K562 (cell line): ENCODE data around the gene RELA. TPM values are rescaled to one million over a fixed set of nuclear protein-coding genes. Genes with fewer than 3 reads are reported as not detected.

Experiments
- ARID1B ChIP-seq: fragments of 450-650 bp; IDR thresholded peaks from 2 replicates; pipeline ENCODE4 v1.6.1; 2016; ENCODE audit warnings: antibody characterized with exemption, mild to moderate bottlenecking, inconsistent platforms
- CAMTA2 ChIP-seq: fragments of 250-450 bp; sonication (Bioruptor Pico); conservative IDR thresholded peaks from 2 replicates; pipeline ENCODE4 v1.5.1; 2022
- CREM ChIP-seq: IDR thresholded peaks from 2 replicates; pipeline ENCODE4 v1.6.1; 2014; ENCODE audit warnings: antibody characterized with exemption, low read depth
- DPF2 ChIP-seq: fragments of 450-650 bp; IDR thresholded peaks from 2 replicates; pipeline ENCODE4 v1.6.1; 2016
- EGR1 ChIP-seq: fragments of 450-650 bp; conservative IDR thresholded peaks from 2 replicates; pipeline ENCODE4 v1.6.1; 2017; ENCODE audit warnings: mild to moderate bottlenecking
- HLTF ChIP-seq: fragments of 450-650 bp; IDR thresholded peaks from 2 replicates; pipeline ENCODE4 v1.6.1; 2016
- L3MBTL2 ChIP-seq: fragments of 450-650 bp; IDR thresholded peaks from 2 replicates; pipeline ENCODE4 v1.6.1; 2016; ENCODE audit warnings: mild to moderate bottlenecking, moderate library complexity
- NBN ChIP-seq: fragments of 450-650 bp; IDR thresholded peaks from 2 replicates; pipeline ENCODE4 v1.6.1; 2016; ENCODE audit warnings: low read depth, mild to moderate bottlenecking
- PHF20 ChIP-seq: fragments of 450-650 bp; IDR thresholded peaks from 2 replicates; pipeline ENCODE4 v1.6.1; 2018; ENCODE audit not compliant: partially characterized antibody
- PML ChIP-seq: IDR thresholded peaks from 2 replicates; pipeline ENCODE4 v1.6.1; 2012; ENCODE audit warnings: low read length, inconsistent platforms
- POLR2A ChIP-seq: fragments of 450-650 bp; conservative IDR thresholded peaks from 2 replicates; pipeline ENCODE4 v1.6.1; 2016
- POLR2H ChIP-seq: IDR thresholded peaks from 2 replicates; pipeline ENCODE4 v1.6.1; 2016; ENCODE audit warnings: missing genetic modification characterization, low read depth, mild to moderate bottlenecking, control low read depth, missing compliant biosample characterization, moderate library complexity
- PRDM10 ChIP-seq: fragments of 450-650 bp; IDR thresholded peaks from 2 replicates; pipeline ENCODE4 v1.6.1; 2018; ENCODE audit not compliant: partially characterized antibody
- PYGO2 ChIP-seq: fragments of 450-650 bp; IDR thresholded peaks from 2 replicates; pipeline ENCODE4 v1.6.1; 2016; ENCODE audit warnings: mild to moderate bottlenecking, missing genetic modification characterization, moderate library complexity, missing compliant biosample characterization
- RBM22 ChIP-seq: fragments of 200-400 bp; formaldehyde crosslinking; IDR thresholded peaks from 2 replicates; pipeline ENCODE4 v1.6.1; 2018; ENCODE audit warnings: low read length, low read depth; ENCODE audit not compliant: poor library complexity, severe bottlenecking
- SAP30 ChIP-seq: fragments of 200-600 bp; sonication (generic); IDR thresholded peaks from 2 replicates; pipeline ENCODE4 v1.6.1; 2012; ENCODE audit warnings: borderline replicate concordance, low read depth, mild to moderate bottlenecking, moderate library complexity, low read length, control low read depth, inconsistent platforms; ENCODE audit not compliant: insufficient read depth, poor library complexity, severe bottlenecking
- SFPQ ChIP-seq: fragments of 200-400 bp; formaldehyde crosslinking; IDR thresholded peaks from 2 replicates; pipeline ENCODE4 v1.6.1; 2017; ENCODE audit warnings: mild to moderate bottlenecking, low read depth, low read length, moderate library complexity
- VEZF1 ChIP-seq: fragments of 200-800 bp; sonication (Bioruptor generic); IDR thresholded peaks from 2 replicates; pipeline ENCODE4 v1.6.1; 2017; ENCODE audit warnings: missing genetic modification characterization, missing compliant biosample characterization
- ZNF347 ChIP-seq: fragments of 450-650 bp; formaldehyde crosslinking; IDR thresholded peaks from 2 replicates; pipeline ENCODE4 v1.4.0; 2020; ENCODE audit warnings: low read depth, mild to moderate bottlenecking, moderate library complexity
- ZNF668 ChIP-seq: fragments of 250-450 bp; sonication (Bioruptor Pico); IDR thresholded peaks from 2 replicates; pipeline ENCODE4 v1.8.0; 2022; ENCODE audit warnings: mild to moderate bottlenecking, inconsistent platforms
- polyA plus RNA-seq, 8 experiments: library from polyadenylated mRNA; depleted of rRNA in 4 of 8; stranded (reverse) in 5 of 8; unstranded in 3 of 8; fragments of >200 nt; fragmentation: Nextera tagmentation in 2 of 8; fragmentation: Illumina TruSeq in 1 of 8; extraction: Ambion mirVana in 2 of 8; extraction: Trizol in 1 of 8; gene quantifications; 2 replicates each; pipeline versions ENCODE4 v1.2.1 to v1.2.3, GENCODE V29; 2011 to 2014; ENCODE audit warnings: inconsistent platforms in 1 of 8, missing spikeins in 1 of 8
- total RNA-seq, 7 experiments: library from RNA; depleted of rRNA in 6 of 7; stranded (reverse); fragments of >200 nt in 6 of 7; fragmentation: Illumina TruSeq in 2 of 7; extraction: Trizol in 2 of 7; gene quantifications; 2 replicates each; pipeline versions ENCODE4 v1.2.1 to v1.2.3, GENCODE V29; 2011 to 2021; ENCODE audit warnings: low replicate concordance in 1 of 7
- TF ChIP-seq, protein P1 (sequence below): sonication (generic); formaldehyde crosslinking; IDR thresholded peaks from 2 replicates; pipeline ENCODE4 v1.8.0; 2022; ENCODE audit warnings: missing genetic modification reagents, mild to moderate bottlenecking, moderate library complexity, borderline replicate concordance

Gene RELA
- total and polyA plus RNA-seq, 9 of the 15 experiments (the other 6 are each of a cell fraction or from before 2014, with no cell fraction given), result 6.0 to 67.4 (median 20.6) TPM

DNA sequence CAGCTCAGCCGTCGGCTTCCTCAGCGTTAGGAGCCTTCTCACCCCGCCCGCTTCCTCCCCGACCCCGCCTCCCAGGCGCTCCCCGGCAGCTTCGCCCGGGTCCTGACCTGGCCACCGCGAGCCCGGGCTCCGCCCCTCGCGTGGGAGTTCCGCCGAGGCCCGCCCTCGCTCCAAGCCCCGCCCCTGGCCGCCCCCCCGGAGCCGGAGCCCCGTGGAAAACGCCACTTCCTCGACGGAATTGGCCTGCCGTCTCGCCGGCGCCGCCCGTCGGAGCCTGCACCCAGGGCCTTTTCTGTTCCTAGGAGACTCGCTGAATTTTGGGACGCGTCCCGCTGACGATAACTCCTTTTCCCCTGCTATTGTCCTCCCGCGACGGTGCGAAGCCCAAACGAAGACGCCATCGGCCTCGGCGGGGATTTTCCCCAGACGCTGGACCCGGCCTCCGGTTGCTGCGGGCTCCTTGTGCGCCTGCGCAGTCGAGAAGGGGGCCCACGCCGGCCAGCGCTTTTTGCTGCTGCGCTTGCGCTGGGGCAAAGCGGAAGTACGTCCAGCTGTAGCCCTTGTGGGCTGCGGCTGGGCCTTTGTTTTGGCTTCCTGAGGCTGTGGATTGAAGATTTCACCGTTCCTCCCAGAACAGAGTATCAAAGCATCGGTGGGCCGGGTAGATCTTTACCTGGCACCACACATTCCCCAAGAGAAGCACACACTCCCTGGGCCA is 10.0 kb downstream of the RELA start (continued):
- TF ChIP-seq EGR1 (peak; percentile 91), ARID1B (peak; percentile 30; the same call in 1 of the 2 replicates), NBN (peak; percentile 51), PRDM10 (peak; percentile 71), L3MBTL2 (peak; percentile 92), HLTF (peak; percentile 41; the same call in 1 of the 2 replicates), CAMTA2 (CRISPR knock-in tag) (peak; percentile 13; the same call in 1 of the 2 replicates), VEZF1 (peak; percentile 99), PHF20 (peak; percentile 42), SFPQ (no peak), DPF2 (0 out of 2 replicates have a peak, but pooled peaks have one; percentile 39), PYGO2 (no peak), RBM22 (peak; percentile 90), SAP30 (peak; percentile 25), POLR2H (peak; percentile 81), ZNF668 (no peak), CREM (peak; percentile 34; the same call in 1 of the 2 replicates), PML (peak; percentile 65; the same call in 1 of the 2 replicates), POLR2A (peak; percentile 88), ZNF347 (CRISPR knock-in tag) (no peak)
- TF ChIP-seq, protein P1, sequence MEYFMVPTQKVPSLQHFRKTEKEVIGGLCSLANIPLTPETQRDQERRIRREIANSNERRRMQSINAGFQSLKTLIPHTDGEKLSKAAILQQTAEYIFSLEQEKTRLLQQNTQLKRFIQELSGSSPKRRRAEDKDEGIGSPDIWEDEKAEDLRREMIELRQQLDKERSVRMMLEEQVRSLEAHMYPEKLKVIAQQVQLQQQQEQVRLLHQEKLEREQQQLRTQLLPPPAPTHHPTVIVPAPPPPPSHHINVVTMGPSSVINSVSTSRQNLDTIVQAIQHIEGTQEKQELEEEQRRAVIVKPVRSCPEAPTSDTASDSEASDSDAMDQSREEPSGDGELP (CRISPR knock-in tag), result peak; percentile 99
